Psoas muscle (tissue), 8 donors: ENCODE measurements around the gene CDC42EP3. TPM values are rescaled to one million over a fixed set of nuclear protein-coding genes. Genes with fewer than 3 reads are reported as not detected.
A peak's percentile ranks its signal among the peaks of the same experiment; 100 is the strongest.

Experiments
- ATAC-seq, 4 donors: fragments of 200-7000 bp; cut with Tn5 transposase; one replicate each; pipeline ENCODE4 v1.9.1; 2020; ENCODE audit warnings: moderate library complexity in 3 of 4, mild to moderate bottlenecking in 2 of 4
- DNase-seq, 2 donors: peaks; one replicate each; pipeline ENCODE4 v3.0.0-alpha.2; 2020
- H3K27ac ChIP-seq: fragments of 200-600 bp; one replicate; pipeline ENCODE4 v1.8.0; 2022
- H3K27me3 ChIP-seq, 3 donors: fragments of 200-600 bp in 1 of 3; one replicate each; pipeline versions ENCODE4 v1.6.1 to v1.8.0; 2013 to 2022; ENCODE audit warnings: low read length in 2 of 3, mild to moderate bottlenecking in 2 of 3, moderate library complexity in 1 of 3; ENCODE audit not compliant: insufficient read depth in 3 of 3
- H3K36me3 ChIP-seq, 2 donors: fragments of 200-600 bp in 1 of 2; one replicate each; pipeline versions ENCODE4 v1.6.1 to v1.8.0; 2013 to 2022; ENCODE audit warnings: low read depth in 1 of 2, mild to moderate bottlenecking in 1 of 2, moderate library complexity in 1 of 2; ENCODE audit not compliant: insufficient read depth in 1 of 2
- H3K4me1 ChIP-seq: fragments of 200-600 bp; one replicate; pipeline ENCODE4 v1.8.0; 2022
- H3K4me3 ChIP-seq: fragments of 200-600 bp; one replicate; pipeline ENCODE4 v1.8.0; 2022; ENCODE audit warnings: mild to moderate bottlenecking
- H3K9me3 ChIP-seq: fragments of 200-600 bp; one replicate; pipeline ENCODE4 v1.8.0; 2022
- WGBS, 3 donors: extraction: QIAGEN DNeasy Blood & Tissue Kit; methylation state at CpG; one replicate each; pipeline versions ENCODE4 v1.1.6 to v1.1.7; 2013; 5-methylcytosine and 5-hydroxymethylcytosine counted together
- intact Hi-C, 2 donors: fragments of 100-400 bp; cut with DNase I; formaldehyde crosslinking; loops; one replicate each; pipeline versions ENCODE4 v1.11.0 to v1.14.2; 2022
- polyA plus RNA-seq, 3 donors: library from polyadenylated mRNA; stranded (reverse); fragments of 200-250 nt; gene quantifications; one replicate each; pipeline ENCODE4 v1.2.3, GENCODE V29; 2013
- total RNA-seq, 4 donors: library from RNA; stranded (reverse); fragmentation: NEBNext Ultra II Directional in 2 of 4; extraction: Animal tissue kit (Norgen Biotek cat#: 25700) in 2 of 4; gene quantifications; one replicate each; pipeline versions ENCODE4 v1.2.1 to v1.2.4, GENCODE V29; 2021 to 2023
- TF ChIP-seq, protein P1 (sequence below): fragments of 200-600 bp; IDR thresholded peaks from one replicate; pipeline ENCODE4 v1.8.0; 2022; ENCODE audit warnings: antibody characterized with exemption
- donor health status: healthy with polysubstance abuse.
- donor health status: DM: no; HTN: no; CAD: no; lungs with moderate emphysema.
- donor health status: Bipolar disorder and iron deficiency.
- donor health status: healthy.
- donor health status: DM: yes; HTN: yes; CAD: no.
- donor health status: DM: no; HTN: no; CAD: no.
- donor health status: DM: no; HTN: no; CAD: no.
- donor health status: DM: yes; HTN: yes; CAD: no.

The CDC42EP3 gene
- total and polyA plus RNA-seq, 7 donors, result 8.8 to 174 (median 50.9) TPM

DNA sequence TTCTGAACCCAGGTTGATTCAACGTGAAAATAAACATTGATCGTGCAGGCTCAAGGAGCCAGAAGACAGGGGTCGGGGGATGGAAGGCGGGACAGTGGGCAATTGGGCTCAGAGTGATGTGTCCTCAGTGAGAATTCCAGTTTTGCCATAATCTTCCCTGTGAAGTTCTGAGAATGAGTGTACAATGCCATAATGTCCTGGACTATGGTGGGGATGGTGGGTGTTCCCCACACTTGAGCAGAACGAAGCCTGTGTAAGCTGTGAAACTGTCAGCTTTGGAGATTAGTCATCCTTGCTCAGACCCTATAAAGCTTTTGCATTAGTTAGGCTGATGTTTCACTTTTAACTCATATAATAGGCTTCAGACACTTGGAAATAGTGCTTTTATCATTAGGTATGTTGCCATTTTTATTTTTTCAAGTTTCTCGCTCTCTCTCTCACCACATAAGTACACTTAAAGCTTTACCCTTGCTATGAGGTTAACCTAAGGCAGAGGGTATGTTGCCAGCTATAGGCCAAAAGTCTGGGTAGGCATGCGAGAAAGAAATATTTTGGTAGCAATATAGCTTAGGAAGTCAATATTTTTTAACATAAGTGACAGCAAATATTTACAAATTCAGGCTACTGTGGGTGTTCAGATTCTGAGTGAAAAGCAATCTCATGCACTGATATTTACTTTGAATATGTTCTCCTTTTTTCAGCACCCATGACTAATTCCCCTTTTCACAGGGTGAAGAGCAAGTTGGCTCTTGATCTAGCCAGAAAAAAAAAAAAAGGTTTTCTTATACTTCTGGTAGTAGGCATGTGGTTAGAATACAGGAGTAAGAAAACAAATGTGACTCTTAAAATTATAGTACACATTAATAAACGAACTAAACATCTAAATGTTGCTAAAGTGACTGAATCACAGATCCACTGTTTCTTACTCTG, 47.2 kb downstream of the CDC42EP3 start:
- Histone ChIP-seq H3K4me1 (peaks cover 44% of the 10 kb centered on the region), H3K36me3 (no peaks in the 10 kb centered on the region), H3K9me3 (no peaks in the 10 kb centered on the region), H3K27me3 (no peaks in the 10 kb centered on the region), H3K27ac (no peak overlapping the region), H3K4me3 (no peak overlapping the region)
- DNase-seq (no peak), ATAC-seq (no peak)
- intact Hi-C loops, result no loop called here
- WGBS, 3 donors, result 89 to 95% (median 92%) methylated on average over 8 of the region's 8 CpGs
- TF ChIP-seq, protein P1, sequence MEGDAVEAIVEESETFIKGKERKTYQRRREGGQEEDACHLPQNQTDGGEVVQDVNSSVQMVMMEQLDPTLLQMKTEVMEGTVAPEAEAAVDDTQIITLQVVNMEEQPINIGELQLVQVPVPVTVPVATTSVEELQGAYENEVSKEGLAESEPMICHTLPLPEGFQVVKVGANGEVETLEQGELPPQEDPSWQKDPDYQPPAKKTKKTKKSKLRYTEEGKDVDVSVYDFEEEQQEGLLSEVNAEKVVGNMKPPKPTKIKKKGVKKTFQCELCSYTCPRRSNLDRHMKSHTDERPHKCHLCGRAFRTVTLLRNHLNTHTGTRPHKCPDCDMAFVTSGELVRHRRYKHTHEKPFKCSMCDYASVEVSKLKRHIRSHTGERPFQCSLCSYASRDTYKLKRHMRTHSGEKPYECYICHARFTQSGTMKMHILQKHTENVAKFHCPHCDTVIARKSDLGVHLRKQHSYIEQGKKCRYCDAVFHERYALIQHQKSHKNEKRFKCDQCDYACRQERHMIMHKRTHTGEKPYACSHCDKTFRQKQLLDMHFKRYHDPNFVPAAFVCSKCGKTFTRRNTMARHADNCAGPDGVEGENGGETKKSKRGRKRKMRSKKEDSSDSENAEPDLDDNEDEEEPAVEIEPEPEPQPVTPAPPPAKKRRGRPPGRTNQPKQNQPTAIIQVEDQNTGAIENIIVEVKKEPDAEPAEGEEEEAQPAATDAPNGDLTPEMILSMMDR, result no peak

DNA sequence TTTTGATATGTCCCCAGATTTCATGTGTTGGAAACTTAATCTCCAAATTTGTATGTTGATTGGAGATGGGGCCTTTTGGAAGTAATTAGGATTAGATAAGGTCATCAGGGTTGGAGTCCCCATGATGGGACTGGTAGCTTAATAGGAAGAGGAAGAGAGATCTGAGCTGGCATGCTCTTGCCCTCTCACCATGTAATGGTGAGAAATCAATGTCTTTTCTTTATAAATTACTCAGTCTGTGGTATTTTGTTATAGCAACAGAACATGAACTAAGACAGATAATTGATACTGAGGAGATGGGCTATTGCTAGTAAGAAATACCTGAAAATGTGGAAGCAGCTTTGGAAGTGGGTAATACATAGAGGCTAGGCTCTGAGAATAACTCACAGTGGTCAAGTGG, 48.0 kb downstream of the CDC42EP3 start:
- H3K9me3 ChIP-seq, result no peaks in the 10 kb centered on the region
- H3K27me3 ChIP-seq, result no peaks in the 10 kb centered on the region
- H3K4me3 ChIP-seq, result no peak overlapping the region
- H3K27ac ChIP-seq, result no peak overlapping the region
- TF ChIP-seq, protein P1, result no peak
- H3K4me1 ChIP-seq, result peaks cover 36% of the 10 kb centered on the region
- intact Hi-C loops, result no loop called here
- ATAC-seq (no peak), DNase-seq (no peak)
- H3K36me3 ChIP-seq, result no peaks in the 10 kb centered on the region

DNA sequence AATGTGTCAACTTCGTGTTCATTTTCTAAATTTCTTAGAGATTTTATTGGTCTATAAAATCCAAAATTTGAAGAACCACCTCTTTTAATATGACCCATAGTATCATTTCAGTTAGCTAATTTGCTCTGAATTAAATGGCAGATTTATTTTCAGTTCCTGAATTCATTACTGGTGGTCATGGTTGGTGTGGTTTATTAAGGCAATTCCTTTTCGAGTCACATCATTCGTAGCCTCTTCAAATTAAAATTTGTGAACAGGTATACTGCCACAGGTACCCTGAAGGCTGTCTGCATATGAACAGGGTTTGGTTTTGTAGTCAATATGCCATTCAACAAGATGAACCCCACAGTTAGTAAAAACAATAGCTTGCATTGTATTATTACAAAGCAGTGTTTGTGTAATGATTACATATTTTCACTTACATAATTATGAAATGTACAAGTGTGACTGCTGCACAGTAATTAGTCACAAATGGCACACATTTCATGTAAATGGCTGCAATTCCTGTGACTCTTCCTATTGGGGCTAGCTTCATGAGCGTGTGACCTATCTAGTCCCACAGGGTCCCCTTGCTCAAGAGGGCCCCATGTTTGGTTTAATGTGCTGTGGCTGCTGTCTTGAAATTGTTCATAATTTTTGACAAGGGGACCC, 48.9 kb downstream of the CDC42EP3 start:
- WGBS, 3 donors, result 96 to 97% (median 97%) methylated on average over 4 of the region's 4 CpGs

DNA sequence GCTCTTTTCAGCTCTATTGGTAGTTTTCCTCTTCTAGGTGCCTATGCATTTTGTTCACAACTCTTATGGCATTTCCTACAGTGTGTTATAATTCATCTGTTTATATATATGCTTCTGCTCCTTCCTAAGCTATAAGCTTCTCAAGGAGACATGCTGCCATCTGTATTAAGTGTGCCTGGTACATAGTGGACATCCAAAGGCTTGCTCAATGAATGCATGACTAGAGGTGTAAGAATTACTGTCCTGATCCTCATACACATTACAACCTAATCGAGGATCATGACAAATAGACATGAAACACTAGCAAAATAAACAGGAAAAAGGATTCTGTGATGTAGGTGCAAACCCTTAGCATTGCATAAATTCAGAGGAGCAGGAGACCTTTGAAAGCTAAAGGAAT, 50.2 kb downstream of the CDC42EP3 start:
- intact Hi-C loops, result no loop called here
- peaks cover 19% of the 10 kb centered on the region for H3K4me1 ChIP-seq
- H3K36me3 ChIP-seq, result no peaks in the 10 kb centered on the region
- ATAC-seq, result peak in 2 of 4 donors; percentile 54 to 75
- DNase-seq, result no peak
- 86 to 91% (median 91%) methylated on average over 1 of the region's 1 CpG for WGBS, 3 donors
- no peaks in the 10 kb centered on the region for H3K27me3 ChIP-seq
- no peak overlapping the region for H3K4me3 ChIP-seq
- H3K9me3 ChIP-seq, result no peaks in the 10 kb centered on the region
- TF ChIP-seq, protein P1, result no peak
- H3K27ac ChIP-seq, result no peak overlapping the region

More for the DNA sequence above, 48.9 kb downstream of the CDC42EP3 start:
- Histone ChIP-seq H3K4me1 (peaks cover 28% of the 10 kb centered on the region), H3K9me3 (no peaks in the 10 kb centered on the region), H3K27ac (no peak overlapping the region), H3K4me3 (no peak overlapping the region), H3K36me3 (no peaks in the 10 kb centered on the region), H3K27me3 (no peaks in the 10 kb centered on the region)
- TF ChIP-seq, protein P1, result no peak
- DNase-seq (no peak), ATAC-seq (no peak)
- intact Hi-C loops, result no loop called here
